ENCODE measurements around the gene DTNB. TPM values are rescaled to one million over a fixed set of nuclear protein-coding genes. Genes with fewer than 3 reads are reported as not detected.

Gene DTNB
- total and polyA plus RNA-seq, 2 donors (not counting 1 experiment from before 2014, with no cell fraction given): 25.7 to 37.3 TPM

GRCh38 chr2:25712455-25712854 is 39.1 kb upstream of the DTNB start:
- H3K9me3 ChIP-seq (ENCODE audit: control extremely low read depth in 1 of 3, control insufficient read depth in 2 of 3, insufficient read depth in 1 of 3, low read length in 2 of 3): peaks cover 0 to 2% (median 0%) of the 10 kb centered on the region in 3 donors
- peaks cover 5 to 11% of the 10 kb centered on the region in 2 donors for H3K4me1 ChIP-seq (ENCODE audit: control insufficient read depth in 2 of 2, insufficient read depth in 2 of 2, low read length in 2 of 2)
- no peak overlapping the region for H3K27ac ChIP-seq (ENCODE audit: low read length in 2 of 2)
- H3K36me3 ChIP-seq (replicated peaks in 1 of 2; ENCODE audit: control extremely low read depth in 1 of 2, control insufficient read depth in 1 of 2, extremely low read depth in 1 of 2, insufficient read depth in 2 of 2, low read length in 1 of 2): no peaks in the 10 kb centered on the region
- peaks cover 0 to 6% (median 1%) of the 10 kb centered on the region in 4 experiments for H3K27me3 ChIP-seq (replicated peaks in 1 of 4; ENCODE audit: control extremely low read depth in 1 of 4, control insufficient read depth in 3 of 4, insufficient read depth in 4 of 4, low read length in 3 of 4)
- H2AFZ ChIP-seq (ENCODE audit: insufficient read depth, low read depth, low read length, poor library complexity, severe bottlenecking): peak overlapping the region; percentile 70
- no CpG with 5 or more reads among the region's 5 CpGs for WGBS (ENCODE audit: insufficient coverage)
- Mint-ChIP-seq H3K4me1 (peaks cover 12% of the 10 kb centered on the region), H3K9me3 (ENCODE audit: insufficient read depth) (no peaks in the 10 kb centered on the region), H3K27me3 (peaks cover 14% of the 10 kb centered on the region), H3K27ac (no peak overlapping the region), H3K4me3 (peak overlapping the region; percentile 8)
- ChIA-PET CTCF (interaction anchor here (1.3 kb wide), 1 partner anchor 13 kb away, joined by 4 read pairs; no protein-coding TSS in a partner anchor), POLR2A (no interaction called here)
- no peaks in the 10 kb centered on the region for H3K79me2 ChIP-seq (ENCODE audit: control insufficient read depth, insufficient read depth, low read length)
- ATAC-seq (ENCODE audit: low read depth) (no peak), DNase-seq (no peak)
- no peak overlapping the region for H3K9ac ChIP-seq (ENCODE audit: low read length)
- intact Hi-C loops (cut with micrococcal nuclease): no loop called here
- TF ChIP-seq EZH2 (IDR thresholded peaks at IDR 0.05; ENCODE audit: borderline replicate concordance, insufficient read depth, low read depth, low read length, poor library complexity, severe bottlenecking): no peak
- no peak for TF ChIP-seq CTCF (IDR thresholded peaks at IDR 0.05)
- H3K4me2 ChIP-seq (replicated peaks; ENCODE audit: low read depth, low read length, poor library complexity, severe bottlenecking): peak overlapping the region; percentile 74
- peak overlapping the region in 1 of 5 experiments; percentile 59 for H3K4me3 ChIP-seq (ENCODE audit: control extremely low read depth in 1 of 5, extremely low read depth in 1 of 5, insufficient read depth in 1 of 5, low read depth in 2 of 5, low read length in 4 of 5)
- H4K20me1 ChIP-seq (ENCODE audit: control insufficient read depth, insufficient read depth, low read length, poor library complexity, severe bottlenecking): no peaks in the 10 kb centered on the region

GRCh38 chr2:25711675-25712354 is 38.4 kb upstream of the DTNB start:
- ChIA-PET CTCF (interaction anchor here (1.3 kb wide), 1 partner anchor 13 kb away, joined by 4 read pairs; no protein-coding TSS in a partner anchor), POLR2A (no interaction called here)
- Histone ChIP-seq H3K27me3 (replicated peaks in 1 of 4; ENCODE audit: control extremely low read depth in 1 of 4, control insufficient read depth in 3 of 4, insufficient read depth in 4 of 4, low read length in 3 of 4) (peaks cover 0 to 6% (median 1%) of the 10 kb centered on the region in 4 experiments), H3K4me3 (ENCODE audit: control extremely low read depth in 1 of 5, extremely low read depth in 1 of 5, insufficient read depth in 1 of 5, low read depth in 2 of 5, low read length in 4 of 5) (peak overlapping the region; percentile 21 to 60 (median 48)), H3K4me2 (replicated peaks; ENCODE audit: low read depth, low read length, poor library complexity, severe bottlenecking) (peak overlapping the region; percentile 74), H4K20me1 (ENCODE audit: control insufficient read depth, insufficient read depth, low read length, poor library complexity, severe bottlenecking) (no peaks in the 10 kb centered on the region), H3K27ac (ENCODE audit: low read length in 2 of 2) (no peak overlapping the region), H3K36me3 (replicated peaks in 1 of 2; ENCODE audit: control extremely low read depth in 1 of 2, control insufficient read depth in 1 of 2, extremely low read depth in 1 of 2, insufficient read depth in 2 of 2, low read length in 1 of 2) (no peaks in the 10 kb centered on the region), H3K9ac (ENCODE audit: low read length) (peak overlapping the region; percentile 60), H2AFZ (ENCODE audit: insufficient read depth, low read depth, low read length, poor library complexity, severe bottlenecking) (peak overlapping the region; percentile 70), H3K79me2 (ENCODE audit: control insufficient read depth, insufficient read depth, low read length) (no peaks in the 10 kb centered on the region), H3K4me1 (ENCODE audit: control insufficient read depth in 2 of 2, insufficient read depth in 2 of 2, low read length in 2 of 2) (peaks cover 5 to 11% of the 10 kb centered on the region in 2 donors), H3K9me3 (ENCODE audit: control extremely low read depth in 1 of 3, control insufficient read depth in 2 of 3, insufficient read depth in 1 of 3, low read length in 2 of 3) (peaks cover 0 to 2% (median 0%) of the 10 kb centered on the region in 3 donors)
- ATAC-seq (ENCODE audit: low read depth) (no peak), DNase-seq (peak; percentile 21)
- 11% methylated on average over 9 of the region's 12 CpGs for WGBS (ENCODE audit: insufficient coverage)
- Mint-ChIP-seq H3K4me3 (peak overlapping the region; percentile 83), H3K27ac (no peak overlapping the region), H3K27me3 (peaks cover 14% of the 10 kb centered on the region), H3K4me1 (peaks cover 12% of the 10 kb centered on the region), H3K9me3 (ENCODE audit: insufficient read depth) (no peaks in the 10 kb centered on the region)
- intact Hi-C loops (cut with micrococcal nuclease): no loop called here
- no peak for TF ChIP-seq EZH2 (IDR thresholded peaks at IDR 0.05; ENCODE audit: borderline replicate concordance, insufficient read depth, low read depth, low read length, poor library complexity, severe bottlenecking)
- TF ChIP-seq CTCF (IDR thresholded peaks at IDR 0.05): no peak

Data from B cell (primary cell).